ENCODE results near the gene YY1AP1. TPM values are rescaled to one million over a fixed set of nuclear protein-coding genes. Genes with fewer than 3 reads are reported as not detected.
"Not testable (repeated sequence)": the region's sequence is repeated elsewhere in the genome, so short reads cannot be mapped to it uniquely, and the experiment has no call there.

Gene YY1AP1
- total RNA-seq, 1 donor from 2014 or later, result 266 TPM

DNA sequence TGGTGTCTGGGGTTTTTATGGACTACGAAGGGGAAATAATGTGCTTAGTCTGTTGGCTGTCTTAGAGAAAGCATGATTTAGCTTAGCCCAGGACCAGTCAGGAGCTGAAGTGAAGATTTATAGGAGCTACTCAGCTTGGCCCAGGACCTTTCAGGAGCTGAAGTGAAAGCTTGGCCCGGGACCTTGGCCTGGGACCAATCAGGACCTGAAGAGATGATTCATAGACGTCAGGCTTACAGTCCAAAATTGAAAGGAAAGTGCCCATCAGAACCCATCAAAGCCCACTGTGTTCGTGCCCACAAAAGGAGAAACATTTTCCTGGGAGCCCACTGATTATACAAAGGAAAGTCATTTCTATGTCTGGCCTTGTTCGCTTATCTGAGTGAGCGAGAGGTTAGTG is 42.9 kb downstream of the YY1AP1 start:
- no peak for DNase-seq (ENCODE audit: low spot score)

DNA sequence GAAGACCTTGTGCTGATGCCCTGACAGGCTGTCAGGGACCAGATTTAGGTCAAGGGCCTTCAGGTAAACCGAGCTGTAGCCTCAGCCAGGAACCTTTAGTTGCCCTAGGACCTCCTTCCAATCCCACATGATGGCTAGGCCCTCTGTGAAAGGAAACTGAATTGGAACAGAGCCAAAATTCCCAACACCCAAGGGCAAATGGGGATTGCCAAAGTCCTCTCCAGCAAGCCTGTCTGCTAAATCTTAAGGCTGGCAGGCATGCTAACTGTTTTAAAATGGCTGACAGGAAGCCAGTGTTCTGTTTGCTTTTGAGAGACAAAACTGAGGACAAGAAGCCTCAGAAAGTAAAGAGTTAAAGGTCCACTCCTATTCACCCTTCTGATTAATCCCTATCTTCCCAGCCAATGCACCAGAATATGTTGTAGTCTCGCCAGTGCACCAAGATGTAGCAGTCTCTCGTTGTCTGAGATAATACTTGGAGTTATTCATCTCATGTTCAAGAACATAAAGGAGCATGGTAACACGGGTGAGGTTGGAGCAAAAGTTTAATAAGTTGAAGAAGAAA is 43.5 kb downstream of the YY1AP1 start:
- DNase-seq (ENCODE audit: low spot score), result no peak

DNA sequence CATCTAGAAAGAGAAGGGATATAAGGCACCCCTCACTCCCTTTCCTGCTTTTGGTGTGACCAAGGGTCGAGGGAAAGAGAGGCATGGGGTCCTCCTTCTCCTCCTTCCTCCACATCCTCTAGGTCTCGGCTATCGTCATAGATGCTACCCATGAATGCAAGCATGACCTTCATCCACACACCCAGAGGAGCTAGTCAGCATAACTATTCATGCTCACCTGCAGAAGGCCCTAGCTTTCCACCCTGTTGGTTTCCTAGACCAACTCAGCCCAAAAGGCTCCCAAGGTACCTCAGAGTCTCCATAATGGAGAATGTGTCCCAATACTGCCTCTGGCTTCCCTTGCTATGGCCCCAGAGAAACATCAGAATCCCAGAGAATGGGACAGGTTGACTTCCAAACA is 45.3 kb downstream of the YY1AP1 start:
- no peak for DNase-seq (ENCODE audit: low spot score)

DNA sequence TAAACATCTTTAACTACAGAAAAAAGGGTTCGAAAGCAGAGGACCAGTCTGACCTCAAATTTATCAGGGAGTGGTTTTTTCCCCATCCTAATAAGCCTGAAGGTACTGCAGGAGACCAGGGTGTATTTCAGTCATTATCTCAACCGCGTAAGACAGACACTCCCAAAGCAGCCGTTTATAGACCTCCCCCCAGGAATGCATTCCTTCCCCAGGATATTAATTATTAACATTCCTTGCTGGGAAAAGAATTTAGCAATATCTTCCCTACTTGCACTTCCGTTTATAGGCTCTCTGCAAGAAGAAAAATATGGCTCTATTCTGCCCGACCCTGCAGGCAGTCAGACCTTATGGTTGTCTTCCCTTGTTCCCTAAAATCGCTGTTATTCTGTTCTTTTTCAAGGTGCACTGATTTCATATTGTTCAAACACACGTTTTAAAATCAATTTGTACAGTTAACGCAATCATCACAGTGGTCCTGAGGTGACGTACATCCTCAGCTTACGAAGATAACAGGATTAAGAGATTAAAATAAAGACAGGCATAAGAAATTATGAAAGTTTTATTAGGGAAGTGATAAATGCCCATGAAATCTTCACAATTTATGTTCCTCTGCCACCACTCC is 45.9 kb downstream of the YY1AP1 start:
- not testable (repeated sequence) for DNase-seq (ENCODE audit: low spot score)

DNA sequence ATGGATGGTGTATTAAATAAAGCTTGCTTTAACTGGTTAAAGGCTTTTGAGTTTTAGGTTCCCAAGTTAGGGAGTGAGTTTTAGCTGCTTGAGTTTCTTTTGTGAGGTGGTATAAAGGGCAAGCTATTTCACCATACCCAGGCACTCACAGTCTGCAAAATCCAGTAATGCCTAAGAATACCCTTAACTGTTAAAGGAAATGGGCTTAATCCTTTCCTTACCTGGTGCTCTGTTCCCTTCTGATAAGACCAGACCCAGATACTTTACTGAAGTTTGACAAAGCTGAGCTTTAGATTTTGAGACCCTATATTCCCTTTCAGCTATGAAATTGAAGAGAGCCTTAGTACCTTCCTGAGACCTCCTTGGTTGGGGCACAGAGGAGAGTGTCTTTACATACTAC is 48.2 kb downstream of the YY1AP1 start:
- DNase-seq (ENCODE audit: low spot score), result no peak

DNA sequence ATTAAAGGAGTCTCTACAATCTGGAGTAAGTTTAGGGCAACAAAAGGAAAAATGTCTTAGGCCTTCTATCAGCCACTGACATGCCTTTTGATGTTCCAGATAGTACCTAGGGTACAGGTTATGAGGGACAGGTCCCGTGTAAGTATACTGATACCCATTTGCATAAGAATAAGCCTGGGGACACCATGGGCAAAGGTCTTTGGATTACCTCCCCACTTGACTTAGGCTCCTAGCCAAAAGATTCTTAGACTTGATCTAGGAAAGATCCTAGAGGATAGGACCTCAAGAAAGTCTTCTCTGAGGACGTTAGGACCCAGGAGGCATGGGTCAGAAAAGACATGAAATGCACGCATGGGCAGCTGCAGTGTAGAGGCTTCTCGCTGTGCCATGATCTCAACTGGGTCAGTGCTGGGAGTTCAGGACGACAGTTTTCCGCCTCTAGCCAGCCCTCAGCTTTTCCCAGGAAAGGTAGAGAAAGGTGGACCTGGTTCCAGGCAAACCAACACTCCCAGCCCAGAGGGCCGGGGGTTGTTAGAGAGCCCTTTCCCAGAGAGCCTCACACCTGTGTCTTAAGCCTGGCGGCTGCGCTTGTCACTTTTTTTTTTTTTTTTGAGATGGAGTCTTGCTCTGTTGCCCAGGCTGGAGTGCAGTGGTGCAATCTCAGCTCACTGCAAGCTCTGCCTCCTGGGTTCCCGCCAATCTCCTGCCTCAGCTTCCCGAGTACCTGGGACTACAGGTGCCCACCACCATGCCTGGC is 52.0 kb downstream of the YY1AP1 start:
- DNase-seq (ENCODE audit: low spot score), result no peak

DNA sequence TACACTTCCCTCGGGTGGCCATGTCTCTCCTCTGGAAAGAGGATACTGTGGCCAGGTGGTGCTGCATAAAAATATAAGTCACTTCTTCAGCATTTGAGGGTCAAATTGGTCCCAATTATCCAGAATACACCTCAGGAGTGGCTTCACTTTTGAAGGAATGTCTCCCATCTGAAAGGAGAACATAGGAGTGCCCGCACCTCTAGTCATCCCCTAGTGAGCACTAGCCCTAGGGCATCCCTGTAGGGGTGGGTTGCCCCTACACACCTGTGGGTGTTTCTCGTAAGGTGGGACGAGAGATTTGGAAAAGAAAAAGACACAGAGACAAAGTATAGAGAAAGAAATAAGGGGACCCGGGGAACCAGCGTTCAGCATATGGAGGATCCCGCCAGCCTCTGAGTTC is 62.1 kb downstream of the YY1AP1 start:
- DNase-seq (ENCODE audit: low spot score), result not testable (repeated sequence)

DNA sequence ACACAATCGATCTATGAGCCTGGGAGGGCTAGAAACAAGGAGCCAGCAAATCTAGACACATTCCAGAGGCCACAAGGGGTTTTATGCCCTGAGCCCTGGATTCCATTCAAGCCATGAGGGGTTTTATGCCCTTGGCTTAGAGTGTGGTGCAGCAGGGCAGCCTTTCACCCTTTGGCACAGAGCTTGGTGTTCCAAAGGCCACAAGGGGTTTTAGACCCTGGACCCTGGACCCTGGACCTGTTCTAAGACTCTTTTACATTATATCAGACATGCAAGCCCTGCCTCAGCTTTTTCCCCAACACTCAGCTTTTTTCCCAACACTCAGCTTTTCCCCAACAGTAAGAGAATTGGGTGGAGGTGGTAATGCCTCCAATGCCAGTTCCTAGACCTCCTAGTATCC is 65.2 kb downstream of the YY1AP1 start:
- DNase-seq (ENCODE audit: low spot score), result no peak

DNA sequence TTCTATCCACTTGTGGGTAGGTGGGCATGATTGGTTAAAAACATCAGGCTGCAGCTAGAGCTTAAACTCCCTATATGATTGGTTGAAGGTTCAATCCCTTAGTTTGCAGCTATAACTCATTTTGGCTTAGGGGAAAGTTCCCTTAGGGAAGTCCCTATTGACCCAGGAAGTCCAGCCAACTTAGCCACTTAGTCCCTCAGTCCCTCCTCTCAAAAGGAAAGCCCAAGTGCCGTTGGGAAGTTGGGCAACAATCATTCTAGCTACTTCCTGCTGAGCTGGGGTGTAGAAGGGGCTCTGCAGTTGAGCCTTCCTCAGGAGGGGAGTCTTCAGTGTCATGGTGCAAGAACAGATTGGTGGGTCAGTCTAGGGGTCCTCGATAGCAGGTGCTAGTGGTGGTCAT is 66.4 kb downstream of the YY1AP1 start:
- DNase-seq (ENCODE audit: low spot score), result no peak

DNA sequence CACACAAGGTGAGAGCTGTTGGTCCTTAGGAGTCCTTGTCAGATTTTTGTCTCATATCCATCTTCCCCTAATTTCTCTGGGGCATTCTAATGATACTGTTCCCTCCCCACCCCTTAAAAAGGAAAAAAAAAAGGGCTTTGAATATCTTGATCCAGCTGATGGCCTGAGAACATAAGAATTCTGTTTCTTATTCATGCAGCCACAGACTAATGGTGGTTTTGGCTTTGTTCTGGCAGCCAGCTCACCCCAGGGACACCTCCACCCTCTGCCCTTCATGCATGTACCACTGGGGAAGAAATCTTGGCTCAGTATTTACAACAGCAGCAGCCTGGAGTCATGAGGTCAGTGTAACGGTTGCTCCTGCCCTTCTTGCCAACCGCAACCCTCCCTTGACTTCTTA is 75.3 kb downstream of the YY1AP1 start:
- not testable (repeated sequence) for DNase-seq (ENCODE audit: low spot score)

DNA sequence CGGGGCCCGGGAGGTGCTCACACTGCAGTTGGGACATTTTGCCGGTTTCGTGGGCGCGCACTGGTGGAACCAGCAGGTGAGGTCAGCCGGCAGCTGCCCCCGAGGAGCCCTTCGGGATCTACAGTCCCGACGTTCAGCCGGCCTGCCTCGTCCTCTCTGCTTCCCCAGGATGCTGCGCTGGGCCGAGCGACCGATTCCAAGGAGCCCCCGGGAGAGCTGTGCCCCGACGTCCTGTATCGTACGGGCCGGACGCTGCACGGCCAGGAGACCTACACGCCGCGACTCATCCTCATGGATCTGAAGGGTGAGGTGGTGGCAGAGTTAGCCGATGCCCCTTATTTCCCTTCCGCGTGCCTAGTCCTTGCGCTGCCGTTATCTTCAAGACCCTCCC is 78.3 kb downstream of the YY1AP1 start:
- not testable (repeated sequence) for DNase-seq (ENCODE audit: low spot score)

DNA sequence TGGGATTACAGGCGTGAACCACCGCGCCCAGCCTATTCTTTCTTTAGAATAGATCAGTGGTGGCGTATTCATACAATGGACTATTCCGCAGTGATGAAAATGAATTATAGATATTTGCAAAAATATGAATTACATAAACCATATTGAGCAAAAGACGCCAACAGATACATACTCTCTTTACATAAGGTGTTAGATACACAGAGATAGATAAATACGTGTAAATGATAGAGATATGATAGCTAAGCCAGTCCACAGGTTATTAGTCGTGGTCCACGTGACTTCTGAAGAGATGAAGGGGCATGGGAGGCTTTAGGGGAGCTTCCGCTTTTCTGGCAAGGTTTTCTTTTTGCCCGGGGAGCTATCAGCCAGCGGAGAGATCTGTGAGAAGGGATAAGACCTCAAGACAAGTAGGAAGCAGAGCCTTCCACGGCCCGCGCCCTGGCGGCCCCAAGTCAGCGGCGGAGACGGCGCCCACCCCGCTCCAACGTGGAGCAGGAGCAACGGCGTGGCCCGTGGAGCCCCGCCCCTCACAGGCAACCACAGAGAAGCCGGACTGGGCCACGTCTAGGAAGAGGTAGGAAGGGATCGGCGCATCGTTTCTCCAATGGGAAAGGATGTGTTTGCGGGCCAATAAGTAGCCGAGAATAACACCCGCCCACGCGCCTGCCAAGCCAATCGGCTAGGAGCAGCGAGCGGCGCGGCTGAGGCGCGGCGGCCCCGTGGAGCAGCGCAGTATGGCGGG is 78.9 kb downstream of the YY1AP1 start, which contains the start of gene MSTO1:
MSTO1 (plus strand) TSS at position 704 of the 742 bp plus-strand sequence; CDS start at position 735, 31 bp downstream.
- DNase-seq (ENCODE audit: low spot score), result peak; percentile 99

Other genes with a start within 250 kb of the YY1AP1 start
- gene ASH1L, start 126.0 kb downstream of the YY1AP1 start, total RNA-seq (ENCODE audit: insufficient read depth, low replicate concordance), result 49.6 TPM
- 7.9 TPM for gene MSTO1, start 78.6 kb downstream of the YY1AP1 start, total RNA-seq (ENCODE audit: insufficient read depth, low replicate concordance)
- 149 TPM for gene DAP3, start 317 bp upstream of the YY1AP1 start, total RNA-seq (ENCODE audit: insufficient read depth, low replicate concordance)
- 90.0 TPM for gene GON4L, start 168.4 kb upstream of the YY1AP1 start, total RNA-seq (ENCODE audit: insufficient read depth, low replicate concordance)
- gene SYT11, start 170.8 kb upstream of the YY1AP1 start, total RNA-seq (ENCODE audit: insufficient read depth, low replicate concordance), result 22.4 TPM
- 41.7 TPM for gene RIT1, start 222.6 kb upstream of the YY1AP1 start, total RNA-seq (ENCODE audit: insufficient read depth, low replicate concordance)
- gene KHDC4, start 245.6 kb upstream of the YY1AP1 start, total RNA-seq (ENCODE audit: insufficient read depth, low replicate concordance), result 40.7 TPM